ENCODE results near the gene TMC5.

DNA sequence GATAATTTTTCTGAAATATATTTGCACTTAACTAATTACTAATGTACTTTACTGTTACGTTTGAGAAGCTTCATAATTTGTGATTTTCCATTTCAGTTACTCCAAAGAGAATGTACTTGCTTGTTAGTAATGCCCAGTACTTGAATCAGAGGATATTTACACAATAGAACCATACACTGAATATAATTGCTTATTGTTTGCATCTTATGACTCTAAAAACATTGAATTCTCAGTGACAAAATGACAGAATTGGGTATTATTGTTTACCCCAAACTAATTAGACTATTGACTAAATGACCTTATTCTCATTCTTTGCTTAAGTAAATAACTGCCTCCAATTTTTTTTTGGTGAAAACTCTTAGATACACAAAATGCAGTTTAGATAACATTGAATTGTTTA is 114.9 kb downstream of the TMC5 start:
- TF ChIP-seq, protein P1, sequence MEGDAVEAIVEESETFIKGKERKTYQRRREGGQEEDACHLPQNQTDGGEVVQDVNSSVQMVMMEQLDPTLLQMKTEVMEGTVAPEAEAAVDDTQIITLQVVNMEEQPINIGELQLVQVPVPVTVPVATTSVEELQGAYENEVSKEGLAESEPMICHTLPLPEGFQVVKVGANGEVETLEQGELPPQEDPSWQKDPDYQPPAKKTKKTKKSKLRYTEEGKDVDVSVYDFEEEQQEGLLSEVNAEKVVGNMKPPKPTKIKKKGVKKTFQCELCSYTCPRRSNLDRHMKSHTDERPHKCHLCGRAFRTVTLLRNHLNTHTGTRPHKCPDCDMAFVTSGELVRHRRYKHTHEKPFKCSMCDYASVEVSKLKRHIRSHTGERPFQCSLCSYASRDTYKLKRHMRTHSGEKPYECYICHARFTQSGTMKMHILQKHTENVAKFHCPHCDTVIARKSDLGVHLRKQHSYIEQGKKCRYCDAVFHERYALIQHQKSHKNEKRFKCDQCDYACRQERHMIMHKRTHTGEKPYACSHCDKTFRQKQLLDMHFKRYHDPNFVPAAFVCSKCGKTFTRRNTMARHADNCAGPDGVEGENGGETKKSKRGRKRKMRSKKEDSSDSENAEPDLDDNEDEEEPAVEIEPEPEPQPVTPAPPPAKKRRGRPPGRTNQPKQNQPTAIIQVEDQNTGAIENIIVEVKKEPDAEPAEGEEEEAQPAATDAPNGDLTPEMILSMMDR (IDR thresholded peaks at IDR 0.05) = no peak
- no peak for TF ChIP-seq POLR2A (IDR thresholded peaks at IDR 0.05)
